NCI-H187 (cell line): Measurements from ENCODE around the gene DDR2.
A peak's percentile ranks its signal among the peaks of the same experiment; 100 is the strongest.

ENCODE experiments used
- DNase-seq, 2 experiments: peaks; one replicate each; lab custom pipeline; 2025; lab: John Stamatoyannopoulos, UW

Gene DDR2

GRCh38 chr1:162672622-162673260 is 40.5 kb downstream of the DDR2 start:
- no peak for DNase-seq

GRCh38 chr1:162674034-162674608 is 41.9 kb downstream of the DDR2 start:
- DNase-seq, result no peak

DNA sequence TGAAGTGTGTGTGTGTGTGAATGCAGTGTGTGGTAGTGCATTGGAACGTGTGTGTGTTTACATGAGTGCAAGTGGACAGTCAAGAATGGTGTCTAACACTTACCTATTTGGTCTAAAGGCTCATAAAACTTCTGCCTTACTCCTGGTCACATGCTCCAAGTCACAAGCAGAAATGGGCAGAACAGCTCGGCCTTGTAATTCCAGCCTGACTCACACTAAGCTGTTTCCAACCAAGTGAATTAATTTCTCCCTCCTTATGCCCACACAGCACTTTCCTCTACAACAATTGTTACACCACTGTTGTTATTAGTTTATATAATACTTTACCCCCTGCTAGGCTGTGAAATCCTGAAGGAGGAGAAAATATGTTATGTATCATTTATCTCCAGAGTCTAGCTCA is 43.8 kb downstream of the DDR2 start:
- DNase-seq, result no peak

GRCh38 chr1:162676750-162677149 is 44.5 kb downstream of the DDR2 start:
- DNase-seq, result no peak

- DNase-seq, result no peak
These were observed 45.5 kb downstream of the DDR2 start for GRCh38 chr1:162677607-162678371.

GRCh38 chr1:162678439-162678838 is 46.2 kb downstream of the DDR2 start:
- DNase-seq, result no peak

DNA sequence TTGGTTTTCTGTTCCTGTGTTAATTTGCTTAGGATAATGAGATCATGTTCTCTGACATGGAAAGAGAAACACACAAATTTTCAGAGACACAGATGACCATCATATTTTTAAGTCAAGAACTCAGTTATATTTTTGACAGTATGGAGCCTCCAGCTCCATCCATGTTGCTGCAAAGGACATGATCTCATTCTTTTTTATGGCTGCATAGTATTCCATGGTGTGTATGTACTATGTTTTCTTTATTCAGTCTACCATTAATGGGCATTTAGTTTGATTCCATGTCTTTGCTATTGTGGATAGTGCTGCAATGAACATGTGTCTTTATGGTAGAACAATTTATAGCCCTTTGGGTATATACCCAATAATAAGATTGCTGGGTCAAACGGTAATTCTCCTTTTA is 47.0 kb downstream of the DDR2 start:
- DNase-seq, result no peak

- no peak for DNase-seq
These were observed 48.3 kb downstream of the DDR2 start for GRCh38 chr1:162680419-162681121.

DNA sequence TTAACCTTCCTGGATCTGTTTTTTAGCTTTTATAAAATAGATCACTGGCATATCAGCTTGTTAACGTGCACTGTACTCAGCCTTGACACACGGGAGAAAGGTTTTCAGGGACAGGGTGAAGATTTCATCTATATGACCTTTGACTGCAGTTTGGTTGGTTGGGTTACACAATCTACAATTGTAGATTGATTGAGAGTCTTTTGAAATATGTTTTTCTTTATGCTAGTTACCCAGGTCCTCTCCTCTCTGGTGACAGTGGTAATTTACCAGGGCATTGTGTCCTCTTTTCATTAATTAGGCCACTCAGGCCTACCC is 48.8 kb downstream of the DDR2 start:
- no peak for DNase-seq

GRCh38 chr1:162682013-162682419 is 49.8 kb downstream of the DDR2 start:
- DNase-seq, result no peak

- no peak for DNase-seq
These were observed 55.6 kb downstream of the DDR2 start for GRCh38 chr1:162687870-162688269.

- no peak for DNase-seq
These were observed 56.3 kb downstream of the DDR2 start for GRCh38 chr1:162688521-162688920.

GRCh38 chr1:162688931-162689330 is 56.7 kb downstream of the DDR2 start:
- no peak for DNase-seq

- DNase-seq, result no peak
These were observed 57.7 kb downstream of the DDR2 start for GRCh38 chr1:162689745-162690671.

DNA sequence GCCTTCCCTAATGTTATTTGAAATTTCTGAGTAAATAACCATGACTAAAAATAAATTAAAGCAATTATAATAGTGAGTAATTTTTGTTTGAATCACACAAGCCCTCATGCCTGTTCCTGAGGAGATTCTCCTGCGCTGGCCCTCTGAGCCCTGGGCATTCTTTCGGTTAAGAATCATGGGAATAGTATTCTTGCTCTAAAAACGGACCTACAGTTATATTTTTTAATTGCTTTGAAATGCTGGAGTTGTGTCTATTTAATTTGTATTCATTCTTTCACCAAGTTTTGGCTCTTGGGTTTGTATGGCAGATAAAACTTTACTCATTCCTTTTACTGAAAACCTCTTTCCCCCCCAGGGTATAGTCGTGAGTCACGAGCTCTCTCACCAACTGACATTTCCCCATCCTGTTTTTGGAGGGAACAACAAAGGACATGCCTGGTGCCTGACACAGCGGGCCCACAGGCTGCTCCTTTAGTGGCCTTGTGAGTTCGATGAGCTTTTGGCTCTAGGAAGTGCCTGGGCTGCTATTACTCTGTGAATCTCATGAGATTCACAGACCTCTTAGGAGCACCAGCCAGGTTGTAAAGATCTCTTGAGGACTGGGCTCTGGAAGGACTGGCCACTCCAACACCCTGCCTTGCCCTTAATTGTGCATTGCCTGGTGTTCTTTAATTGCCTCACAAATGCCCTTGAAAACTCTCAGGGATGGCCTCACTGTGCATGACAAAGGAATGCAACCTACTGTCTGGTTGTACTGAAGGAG is 58.6 kb downstream of the DDR2 start:
- DNase-seq, result peak in 1 of 2 experiments; percentile 18

GRCh38 chr1:162691999-162692575 is 59.8 kb downstream of the DDR2 start:
- DNase-seq, result no peak

- no peak for DNase-seq
These were observed 62.6 kb downstream of the DDR2 start for GRCh38 chr1:162694911-162695310.

GRCh38 chr1:162695687-162696086 is 63.4 kb downstream of the DDR2 start:
- no peak for DNase-seq

DNA sequence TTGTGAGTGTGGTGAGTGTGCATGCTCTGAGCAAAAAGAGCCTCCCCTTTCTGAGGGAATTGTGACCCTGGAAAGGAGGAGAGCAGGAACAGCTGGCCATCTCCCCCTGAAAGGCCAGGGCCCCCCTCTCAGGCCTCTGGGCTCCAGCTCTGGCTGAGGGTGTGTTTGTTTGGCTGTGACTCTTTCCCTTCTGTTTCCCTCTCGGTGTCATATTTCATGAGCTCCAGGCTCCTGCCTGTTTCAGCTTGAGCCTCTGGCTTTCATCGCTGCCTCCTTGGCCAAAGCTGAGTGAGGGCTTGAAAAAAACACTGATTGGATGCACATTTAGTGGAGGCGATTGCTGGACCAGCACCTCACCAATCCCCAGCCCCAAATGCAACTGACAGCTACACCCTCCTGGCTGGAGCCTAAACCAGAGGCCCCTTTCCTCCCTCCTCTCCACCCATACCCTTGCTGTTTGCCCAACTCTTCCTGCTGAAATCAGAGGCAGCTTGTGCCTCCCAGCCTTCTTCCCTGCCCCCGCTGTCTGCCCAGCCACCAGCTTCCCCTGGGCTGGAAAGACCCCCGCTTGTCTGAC is 64.1 kb downstream of the DDR2 start:
- peak; percentile 87 to 91 for DNase-seq
